Activated CD8-positive, alpha-beta T cell treated with anti-CD3 and anti-CD28 coated beads, Interleukin-2, amount 10 ng/mL, durations not matched to agents 7 days and 5 days (primary cell): Measurements from ENCODE around the gene FGF18. TPM values are rescaled to one million over a fixed set of nuclear protein-coding genes. Genes with fewer than 3 reads are reported as not detected.

Source experiments
- ATAC-seq: fragments of 150-1000 bp; cut with Tn5 transposase; one replicate; pipeline ENCODE4 v1.10.0; 2021; ENCODE audit warnings: moderate library complexity
- CTCF ChIA-PET: fragments of 350-600 bp; sonication (Branson Sonifier 250); formaldehyde crosslinking; loops from one replicate; lab custom pipeline; 2021; ENCODE audit warnings: antibody characterized with exemption; lab: Charles Lee
- POLR2A ChIA-PET: fragments of 350-600 bp; sonication (Branson Sonifier 250); formaldehyde crosslinking; loops from one replicate; lab custom pipeline; 2021; ENCODE audit warnings: antibody characterized with exemption; lab: Charles Lee
- DNase-seq: peaks from one replicate; pipeline ENCODE4 v3.0.0-alpha.2; 2020
- H3K27ac Mint-ChIP-seq: one replicate; pipeline ENCODE4 v1.8.0; 2021; ENCODE audit warnings: mild to moderate bottlenecking, mixed read lengths
- H3K27me3 Mint-ChIP-seq: one replicate; pipeline ENCODE4 v1.8.0; 2021; ENCODE audit warnings: low read depth, mixed read lengths
- H3K36me3 Mint-ChIP-seq: one replicate; pipeline ENCODE4 v1.8.0; 2021; ENCODE audit warnings: low read depth, mixed read lengths
- H3K4me1 Mint-ChIP-seq: one replicate; pipeline ENCODE4 v1.8.0; 2021; ENCODE audit warnings: low read depth, mixed read lengths
- H3K4me3 Mint-ChIP-seq: one replicate; pipeline ENCODE4 v1.8.0; 2021; ENCODE audit warnings: mild to moderate bottlenecking, mixed read lengths
- H3K9me3 Mint-ChIP-seq: one replicate; pipeline ENCODE4 v1.8.0; 2022; ENCODE audit warnings: mixed read lengths; ENCODE audit not compliant: insufficient read depth
- total RNA-seq, 2 experiments: library from RNA; stranded (reverse); gene quantifications; one replicate each; pipeline ENCODE4 v1.2.3, GENCODE V29; 2021

FGF18 gene
- total RNA-seq, 2 experiments from 2014 or later: not detected

DNA sequence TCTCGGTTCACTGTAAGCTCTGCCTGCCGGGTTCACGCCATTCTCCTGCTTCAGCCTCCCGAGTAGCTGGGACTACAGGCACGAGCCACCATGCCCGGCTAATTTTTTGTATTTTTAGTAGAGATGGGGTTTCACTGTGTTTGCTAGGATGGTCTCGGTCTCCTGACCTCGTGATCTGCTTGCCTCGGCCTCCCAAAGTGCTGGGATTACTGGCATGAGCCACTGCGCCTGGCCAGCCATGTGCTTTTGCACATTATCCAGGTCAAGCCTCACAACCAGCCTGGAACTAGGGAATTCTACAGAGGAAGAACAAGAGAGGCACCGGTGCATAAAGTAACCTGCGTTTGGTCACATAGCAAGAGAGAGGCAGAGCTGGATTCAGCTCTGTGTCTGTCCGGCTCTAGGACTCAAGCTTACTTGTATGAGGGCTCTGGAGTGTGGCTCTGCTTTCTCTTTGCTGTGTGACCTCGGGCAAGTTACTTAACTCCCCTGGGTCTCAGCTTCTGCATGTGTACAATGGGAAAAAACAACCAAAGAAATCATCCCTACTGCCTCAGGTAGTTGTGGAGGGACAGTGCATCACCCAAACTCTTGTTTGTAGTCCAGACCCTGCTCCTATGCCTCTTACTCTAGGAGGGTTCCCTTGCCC, 6.3 kb downstream of the FGF18 start:
- no peaks in the 10 kb centered on the region for H3K36me3 Mint-ChIP-seq
- H3K9me3 Mint-ChIP-seq: no peaks in the 10 kb centered on the region
- DNase-seq: no peak
- H3K27me3 Mint-ChIP-seq: peaks cover 18% of the 10 kb centered on the region
- peaks cover 4% of the 10 kb centered on the region for H3K4me1 Mint-ChIP-seq
- no peak overlapping the region for H3K4me3 Mint-ChIP-seq
- no peak for ATAC-seq
- ChIA-PET CTCF (interaction anchor here (0.6 kb wide), 1 partner anchor 526 kb away, joined by 3 read pairs; no protein-coding TSS in a partner anchor), POLR2A (no interaction called here)
- H3K27ac Mint-ChIP-seq: no peak overlapping the region

DNA sequence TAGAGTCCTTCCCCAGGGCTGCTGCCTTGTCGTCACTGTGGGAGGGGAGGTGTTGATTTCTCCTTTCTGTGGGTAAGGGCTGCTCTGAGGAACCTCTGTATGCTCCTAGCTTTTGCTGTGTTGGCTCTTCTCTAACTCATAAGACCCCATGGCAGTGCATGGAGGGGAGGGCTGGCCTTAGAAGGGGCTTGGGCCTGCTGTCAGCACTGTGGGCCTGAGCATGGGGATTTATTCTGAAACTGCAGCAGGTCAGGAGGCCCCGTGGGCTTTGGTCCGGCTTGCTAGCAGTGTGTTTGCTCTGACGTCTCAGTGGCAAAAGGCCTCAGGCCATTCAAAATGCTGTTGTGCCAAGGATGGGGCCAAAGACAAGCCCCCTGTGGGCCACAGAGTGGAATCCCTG, 6.8 kb downstream of the FGF18 start:
- Mint-ChIP-seq H3K9me3 (no peaks in the 10 kb centered on the region), H3K36me3 (no peaks in the 10 kb centered on the region), H3K4me1 (no peaks in the 10 kb centered on the region), H3K27ac (no peak overlapping the region), H3K4me3 (no peak overlapping the region), H3K27me3 (peaks cover 13% of the 10 kb centered on the region)
- ChIA-PET CTCF (no interaction called here), POLR2A (no interaction called here)
- DNase-seq (no peak), ATAC-seq (no peak)

DNA sequence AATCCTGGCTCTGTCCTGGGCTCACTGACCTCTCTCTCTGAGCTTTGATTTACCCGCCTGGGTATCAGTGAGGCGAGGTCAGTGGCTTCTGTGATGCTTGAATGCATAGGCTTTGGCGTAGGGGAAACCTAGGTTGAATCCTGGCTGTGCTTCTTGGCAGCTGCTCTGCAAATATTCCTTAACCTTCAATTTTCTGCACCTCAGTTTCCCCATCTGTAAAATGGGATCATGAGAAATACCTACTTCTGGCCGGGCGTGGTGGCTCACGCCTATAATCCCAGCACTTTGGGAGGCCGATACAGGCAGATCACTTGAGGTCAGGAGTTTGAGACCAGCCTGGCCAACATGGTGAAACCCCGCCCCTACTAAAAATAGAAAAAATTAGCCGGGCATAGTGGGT, 7.2 kb downstream of the FGF18 start:
- no peaks in the 10 kb centered on the region for H3K9me3 Mint-ChIP-seq
- no peak for DNase-seq
- CTCF ChIA-PET: interaction anchor here (0.9 kb wide), 1 partner anchor 8 kb away, joined by 3 read pairs; no protein-coding TSS in a partner anchor
- H3K27ac Mint-ChIP-seq: no peak overlapping the region
- ATAC-seq: no peak
- H3K4me1 Mint-ChIP-seq: no peaks in the 10 kb centered on the region
- H3K36me3 Mint-ChIP-seq: no peaks in the 10 kb centered on the region
- POLR2A ChIA-PET: no interaction called here
- H3K4me3 Mint-ChIP-seq: no peak overlapping the region
- H3K27me3 Mint-ChIP-seq: peaks cover 9% of the 10 kb centered on the region

DNA sequence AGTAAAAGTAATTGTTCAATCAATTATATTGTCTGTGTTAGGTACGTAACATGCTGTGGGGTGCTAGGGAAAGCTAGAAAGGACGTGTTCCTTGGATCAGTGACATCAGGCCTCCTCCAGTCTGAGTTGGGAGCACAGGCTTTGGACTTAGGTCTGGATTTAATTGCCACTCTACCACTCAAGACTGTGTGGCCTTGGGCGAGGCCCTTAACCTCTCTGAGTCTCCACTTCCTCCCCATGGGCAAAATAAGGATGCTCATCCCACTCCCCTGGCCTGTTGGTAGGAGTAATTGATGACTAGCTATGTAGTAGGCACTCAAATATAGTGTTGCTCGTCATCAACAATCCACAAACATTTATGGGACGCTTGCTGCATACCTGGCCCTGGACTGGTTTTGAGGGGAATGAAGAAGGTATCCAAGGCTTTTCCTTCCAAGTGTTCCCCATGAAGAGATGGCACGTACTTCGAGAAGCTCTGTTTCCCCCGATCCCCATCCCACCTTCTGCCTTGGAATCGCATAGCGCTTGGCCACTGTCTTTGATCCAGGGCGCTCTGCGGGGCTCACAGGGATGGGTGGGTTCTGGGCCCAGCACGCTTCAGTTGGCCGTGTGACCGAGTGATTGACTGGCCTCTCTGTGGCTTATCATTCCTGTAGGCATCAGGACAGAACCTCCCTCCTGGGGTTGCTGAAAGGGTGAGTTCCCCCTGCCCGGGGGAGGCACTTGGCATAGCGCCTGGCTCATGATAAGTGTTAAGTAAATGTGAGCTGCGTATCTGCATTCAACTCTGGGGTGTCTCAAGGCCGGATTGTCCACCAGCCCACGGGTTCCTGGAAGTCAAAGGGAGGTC, 8.1 kb downstream of the FGF18 start:
- H3K36me3 Mint-ChIP-seq: no peaks in the 10 kb centered on the region
- no peaks in the 10 kb centered on the region for H3K9me3 Mint-ChIP-seq
- H3K4me1 Mint-ChIP-seq: no peaks in the 10 kb centered on the region
- DNase-seq (no peak), ATAC-seq (no peak)
- ChIA-PET CTCF (interaction anchor here (0.9 kb wide), 1 partner anchor 9 kb away, joined by 3 read pairs; no protein-coding TSS in a partner anchor), POLR2A (no interaction called here)
- H3K27me3 Mint-ChIP-seq: peaks cover under 1% of the 10 kb centered on the region
- H3K27ac Mint-ChIP-seq: no peak overlapping the region
- no peak overlapping the region for H3K4me3 Mint-ChIP-seq

DNA sequence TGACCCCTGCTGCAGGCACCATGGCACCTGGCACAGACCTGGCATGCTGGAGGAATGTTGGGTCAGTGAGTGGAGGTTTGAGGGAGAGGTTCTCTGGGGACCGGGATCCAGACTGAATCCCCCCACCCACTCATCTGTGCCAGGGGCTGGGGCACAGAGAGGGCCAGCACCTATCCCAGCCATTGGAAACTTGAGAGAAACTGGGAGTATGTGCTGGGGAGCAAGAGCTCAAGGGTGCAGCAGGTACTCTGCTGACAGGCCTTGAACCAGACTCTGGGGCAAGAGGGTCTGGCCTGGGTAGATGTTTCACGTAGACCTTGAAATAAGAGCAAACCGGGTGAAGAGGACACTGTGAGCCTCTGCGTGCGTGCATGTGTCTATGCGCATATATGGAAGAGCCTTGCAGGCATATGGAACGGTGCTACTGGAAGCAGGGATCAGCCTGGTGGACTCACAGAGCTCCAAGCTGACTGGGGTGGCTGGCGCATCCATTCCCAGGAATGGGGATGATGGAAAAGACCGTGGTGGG, 8.8 kb downstream of the FGF18 start:
- no peak for DNase-seq
- no peak for ATAC-seq
- Mint-ChIP-seq H3K4me3 (no peak overlapping the region), H3K9me3 (no peaks in the 10 kb centered on the region), H3K27me3 (no peaks in the 10 kb centered on the region), H3K4me1 (peaks cover 5% of the 10 kb centered on the region), H3K27ac (no peak overlapping the region), H3K36me3 (no peaks in the 10 kb centered on the region)
- POLR2A ChIA-PET: no interaction called here
- CTCF ChIA-PET: no interaction called here

DNA sequence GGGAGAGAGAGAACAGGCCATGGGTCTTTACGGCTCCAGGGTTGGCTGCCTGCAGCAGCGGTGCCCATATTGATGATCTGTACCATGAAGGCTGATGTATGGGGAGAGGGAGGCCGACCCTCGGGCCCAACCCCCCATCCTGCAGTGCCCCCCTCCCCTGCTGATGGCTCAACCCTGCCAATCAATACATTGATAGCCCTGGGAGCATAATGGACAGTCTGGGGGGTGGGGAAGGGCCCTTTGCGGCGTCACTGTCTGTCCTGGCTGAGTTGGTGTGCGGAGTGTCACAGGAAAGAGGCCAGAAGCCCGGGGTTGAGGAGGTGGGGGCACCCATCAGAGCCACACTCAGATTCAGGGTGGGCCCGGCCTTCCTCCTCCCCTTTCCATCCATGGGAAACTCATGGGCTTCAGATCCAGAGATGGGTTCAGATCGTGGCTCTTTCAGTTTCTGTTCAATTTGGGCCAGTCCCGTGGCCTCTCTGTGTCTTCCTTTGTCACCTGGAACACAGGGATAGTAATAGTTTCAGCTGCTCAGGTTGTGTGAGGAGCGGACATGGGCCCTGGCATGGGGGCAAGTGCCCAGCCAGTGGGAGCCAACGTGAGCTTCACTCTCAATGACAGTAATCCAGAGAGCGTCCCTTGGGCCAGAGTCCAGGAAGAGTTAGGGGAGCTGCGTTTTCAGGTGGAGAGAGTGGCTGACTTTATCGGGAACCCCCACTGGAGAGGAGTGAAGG, 9.5 kb downstream of the FGF18 start:
- Mint-ChIP-seq H3K4me1 (peaks cover 9% of the 10 kb centered on the region), H3K36me3 (no peaks in the 10 kb centered on the region), H3K27ac (no peak overlapping the region), H3K27me3 (no peaks in the 10 kb centered on the region), H3K4me3 (no peak overlapping the region), H3K9me3 (no peaks in the 10 kb centered on the region)
- DNase-seq (no peak), ATAC-seq (no peak)
- ChIA-PET POLR2A (no interaction called here), CTCF (no interaction called here)

DNA sequence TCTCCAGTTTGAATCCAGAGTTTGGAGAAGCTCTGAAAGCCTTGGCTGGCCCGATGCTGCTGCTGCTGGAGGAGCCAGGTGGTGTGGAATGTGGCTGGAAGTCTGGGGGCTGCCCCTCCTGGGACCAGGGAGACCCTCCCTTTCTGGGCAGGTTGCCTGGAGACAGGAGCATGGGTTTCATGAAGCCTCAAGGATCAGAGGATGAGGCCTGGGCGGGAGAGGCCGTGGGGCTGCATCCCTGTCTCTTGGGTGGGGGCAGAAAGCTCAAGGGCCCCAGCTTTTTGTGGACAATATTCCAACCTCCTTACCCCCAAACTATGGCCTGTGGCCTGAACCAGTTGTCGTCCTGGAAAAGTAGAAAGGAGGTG, 10.1 kb downstream of the FGF18 start:
- ChIA-PET POLR2A (no interaction called here), CTCF (no interaction called here)
- no peaks in the 10 kb centered on the region for H3K9me3 Mint-ChIP-seq
- H3K4me1 Mint-ChIP-seq: peaks cover 9% of the 10 kb centered on the region
- no peak overlapping the region for H3K27ac Mint-ChIP-seq
- H3K36me3 Mint-ChIP-seq: no peaks in the 10 kb centered on the region
- DNase-seq (no peak), ATAC-seq (no peak)
- no peak overlapping the region for H3K4me3 Mint-ChIP-seq
- no peaks in the 10 kb centered on the region for H3K27me3 Mint-ChIP-seq

DNA sequence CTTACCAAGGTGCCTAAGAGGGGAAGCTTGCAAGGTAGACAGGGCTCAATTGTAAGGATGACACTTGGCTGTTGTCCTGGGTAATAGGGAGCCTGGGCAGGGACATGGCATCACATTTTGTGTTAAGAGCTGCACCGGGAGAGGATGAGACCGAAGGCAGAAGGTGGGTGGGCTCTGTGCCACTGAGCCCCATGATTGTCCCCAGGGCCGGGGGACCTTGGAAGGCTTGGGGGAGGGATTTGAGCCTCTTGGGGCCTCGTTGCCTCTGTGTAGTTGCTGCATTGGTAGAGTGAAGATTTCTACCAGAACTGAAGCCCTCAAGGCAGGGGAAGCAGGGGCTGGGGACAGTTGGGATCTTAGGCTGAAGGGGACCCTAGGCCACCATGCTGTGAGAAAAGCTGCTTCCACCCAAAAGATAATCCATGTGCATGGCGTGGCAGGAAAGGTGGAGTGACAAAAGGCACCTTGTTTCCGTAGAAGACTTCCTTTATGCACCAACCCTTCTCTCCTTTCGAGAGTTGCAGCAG, 11.9 kb downstream of the FGF18 start:
- DNase-seq (no peak), ATAC-seq (no peak)
- POLR2A ChIA-PET: no interaction called here
- Mint-ChIP-seq H3K4me3 (no peak overlapping the region), H3K4me1 (peaks cover 9% of the 10 kb centered on the region), H3K27me3 (no peaks in the 10 kb centered on the region), H3K36me3 (no peaks in the 10 kb centered on the region), H3K27ac (no peak overlapping the region), H3K9me3 (no peaks in the 10 kb centered on the region)
- CTCF ChIA-PET: no interaction called here

DNA sequence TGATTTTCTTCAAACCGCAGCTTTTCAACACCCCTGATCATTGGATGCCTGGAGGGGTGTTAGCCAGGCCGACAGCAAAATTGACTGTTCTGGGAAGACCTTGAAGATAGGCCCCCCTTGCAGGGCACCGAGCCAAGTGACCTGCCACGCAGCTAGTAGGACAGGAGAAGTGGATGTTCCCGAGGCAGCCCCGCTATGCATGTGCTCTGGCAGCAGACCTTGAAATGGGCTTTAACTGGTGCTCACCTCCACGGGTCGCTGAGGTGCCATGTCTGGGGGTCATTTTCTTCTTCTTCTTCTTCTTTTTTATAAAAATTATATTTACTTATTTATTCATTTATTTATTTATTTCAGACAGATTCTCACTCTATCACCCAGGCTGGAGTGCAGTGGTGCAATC, 12.6 kb downstream of the FGF18 start:
- no peaks in the 10 kb centered on the region for H3K27me3 Mint-ChIP-seq
- peaks cover 9% of the 10 kb centered on the region for H3K4me1 Mint-ChIP-seq
- DNase-seq (no peak), ATAC-seq (no peak)
- ChIA-PET CTCF (no interaction called here), POLR2A (no interaction called here)
- no peaks in the 10 kb centered on the region for H3K36me3 Mint-ChIP-seq
- H3K27ac Mint-ChIP-seq: no peak overlapping the region
- no peaks in the 10 kb centered on the region for H3K9me3 Mint-ChIP-seq
- no peak overlapping the region for H3K4me3 Mint-ChIP-seq

DNA sequence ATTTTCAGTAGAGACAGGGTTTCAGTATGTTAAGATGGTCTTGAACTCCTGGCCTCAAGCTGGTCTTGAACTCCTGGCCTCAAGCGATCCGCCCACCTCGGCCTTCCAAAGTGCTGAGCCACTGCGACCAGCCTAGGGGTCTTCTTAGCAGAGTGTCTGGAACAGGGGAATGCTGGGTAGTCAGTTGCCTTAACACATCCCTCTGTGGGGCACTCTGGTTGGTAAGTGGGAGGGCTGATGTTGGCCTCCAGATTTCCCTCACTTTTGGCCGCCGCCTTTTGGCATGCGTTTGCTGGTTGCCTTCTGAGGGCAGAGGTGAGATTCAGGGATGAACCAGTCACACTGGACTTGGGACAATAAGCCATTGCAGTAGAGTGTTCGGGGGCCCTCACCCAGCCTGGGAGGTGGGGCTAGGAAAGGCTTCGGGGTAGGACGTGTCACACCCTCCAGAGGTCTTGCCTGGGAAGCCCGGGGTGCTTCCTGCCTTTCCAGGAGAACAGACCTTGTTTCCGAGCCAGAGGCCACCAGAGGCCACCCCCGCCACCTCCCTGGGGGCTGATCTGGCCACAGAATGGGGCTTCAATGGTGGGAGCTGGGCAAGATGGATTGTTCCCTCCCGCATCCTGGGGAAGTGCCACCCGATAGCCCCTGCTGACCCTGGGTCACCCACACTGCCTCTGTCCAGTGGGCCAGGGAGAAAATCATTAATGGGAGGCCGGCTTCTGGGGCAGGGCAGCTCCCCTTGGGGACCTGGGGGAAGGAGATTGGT, 13.3 kb downstream of the FGF18 start:
- ATAC-seq (no peak), DNase-seq (no peak)
- CTCF ChIA-PET: no interaction called here
- POLR2A ChIA-PET: no interaction called here
- Mint-ChIP-seq H3K4me1 (peaks cover 9% of the 10 kb centered on the region), H3K9me3 (no peaks in the 10 kb centered on the region), H3K27me3 (no peaks in the 10 kb centered on the region), H3K36me3 (no peaks in the 10 kb centered on the region), H3K27ac (no peak overlapping the region), H3K4me3 (no peak overlapping the region)

DNA sequence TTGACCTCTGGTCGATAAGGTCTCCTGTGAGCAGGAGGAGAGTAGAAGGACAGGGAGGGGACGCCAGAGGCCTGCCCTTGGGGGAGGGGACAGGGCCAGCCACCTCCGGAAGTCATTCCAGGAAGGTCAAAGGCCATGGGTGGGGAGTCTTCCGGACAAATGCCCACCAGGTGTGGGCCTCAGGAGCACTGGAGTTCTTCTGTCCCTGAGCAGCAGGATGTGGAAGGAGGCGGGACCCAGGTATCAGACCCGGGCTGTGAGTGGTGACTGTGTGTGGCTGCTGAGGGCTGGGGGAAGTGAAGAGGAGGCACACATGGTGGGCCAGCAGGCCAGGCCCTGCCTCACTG, 13.9 kb downstream of the FGF18 start:
- Mint-ChIP-seq H3K9me3 (no peaks in the 10 kb centered on the region), H3K4me1 (peaks cover 9% of the 10 kb centered on the region), H3K27ac (no peak overlapping the region), H3K36me3 (no peaks in the 10 kb centered on the region), H3K4me3 (no peak overlapping the region), H3K27me3 (no peaks in the 10 kb centered on the region)
- ChIA-PET CTCF (no interaction called here), POLR2A (no interaction called here)
- ATAC-seq (no peak), DNase-seq (no peak)
